GM21619 (cell line): ENCODE data around the gene MBD5.

Experiments used
- ATAC-seq: cut with Tn5 transposase; IDR thresholded peaks from one replicate; pipeline ENCODE4 v1.9.1; 2021; ENCODE audit not compliant: unreplicated experiment

The MBD5 gene

DNA sequence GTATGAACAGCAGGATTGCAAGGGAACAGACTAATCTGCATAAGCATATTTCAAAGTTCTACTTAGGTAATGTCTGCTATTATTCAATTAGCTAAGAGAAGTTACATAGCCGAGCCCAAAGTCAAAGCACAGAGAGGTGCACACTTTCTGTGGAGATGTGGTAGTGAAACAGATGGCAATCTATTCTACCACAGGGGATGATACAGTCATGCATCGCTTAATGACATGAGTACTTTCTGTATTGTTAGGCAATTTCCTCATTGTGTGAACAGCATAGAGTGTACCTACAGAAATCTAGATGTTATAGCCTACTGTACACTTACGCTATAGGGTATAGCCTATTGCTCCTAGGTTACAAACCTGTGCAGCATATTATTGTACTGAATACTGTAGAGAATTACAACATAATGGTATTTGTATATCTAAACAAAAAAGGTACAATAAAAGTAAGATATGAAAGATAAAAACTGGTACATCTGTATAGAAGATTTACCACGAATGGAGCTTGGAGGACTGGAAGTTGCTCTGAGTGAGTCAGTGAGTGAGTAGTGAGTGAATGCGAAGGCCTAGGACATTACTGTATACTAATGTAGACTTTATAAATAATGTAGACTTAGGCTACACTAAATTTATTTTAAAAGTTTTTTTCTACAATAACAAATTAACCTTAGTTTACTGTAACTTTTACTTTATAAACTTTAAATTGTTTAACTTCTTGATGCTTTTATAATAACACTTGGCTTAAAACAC lies 197.6 kb downstream of the MBD5 start:
- no peak for ATAC-seq

DNA sequence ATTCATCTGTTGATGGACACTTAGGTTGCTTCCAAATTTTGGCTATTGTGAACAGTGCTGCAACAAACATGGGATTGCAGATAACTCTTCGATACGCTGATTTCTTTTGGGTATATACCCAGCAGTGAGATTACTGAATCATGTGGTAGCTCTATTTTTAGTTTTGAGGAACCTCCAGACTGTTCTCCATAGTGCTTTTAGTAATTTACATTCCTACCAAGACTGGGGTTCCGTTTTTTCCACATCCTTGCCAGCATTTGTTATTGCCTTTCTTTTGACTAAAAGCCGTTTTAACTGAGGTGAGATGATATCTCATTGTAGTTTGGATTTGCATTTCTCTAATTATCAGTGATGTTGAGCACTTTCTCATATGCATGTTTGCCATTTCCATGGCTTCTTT lies 200.3 kb downstream of the MBD5 start:
- no peak for ATAC-seq

DNA sequence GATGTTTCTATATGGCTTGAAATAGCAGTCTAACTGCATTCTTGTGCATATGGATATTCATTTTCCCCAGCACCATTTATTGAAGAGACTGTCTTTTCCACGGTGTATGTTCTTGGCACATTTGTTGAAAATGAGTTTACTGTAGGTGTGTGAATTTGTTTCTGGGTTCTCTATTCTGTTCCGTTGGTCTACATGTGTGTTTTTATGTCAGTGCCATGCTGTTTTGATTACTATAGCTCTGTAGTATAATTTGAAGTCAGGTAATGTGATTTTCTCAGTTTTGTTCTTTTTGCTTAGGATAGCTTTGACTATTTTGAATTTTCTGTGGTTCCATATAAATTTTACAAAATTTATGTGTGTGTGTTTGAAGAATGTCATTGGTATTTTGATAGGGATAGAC lies 201.0 kb downstream of the MBD5 start:
- ATAC-seq = no peak

DNA sequence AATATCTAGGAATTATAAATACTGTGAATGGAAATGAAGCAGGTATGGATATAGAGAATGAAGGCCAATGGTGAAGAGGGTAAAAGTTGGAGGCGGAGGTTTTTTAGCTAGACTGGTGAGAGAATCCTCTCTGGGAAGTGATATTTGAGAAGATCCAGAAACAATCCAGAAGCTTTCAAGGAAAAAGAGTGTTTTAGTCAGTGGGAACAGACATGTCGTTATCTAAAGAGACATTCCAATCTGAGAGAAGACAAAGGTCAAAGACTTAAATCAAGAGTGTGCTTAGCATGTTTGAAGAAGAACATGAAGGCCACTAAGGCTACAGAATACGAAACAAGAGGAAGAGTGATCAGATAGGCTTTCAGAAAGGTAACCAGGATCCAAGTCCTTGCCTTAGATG lies 211.0 kb downstream of the MBD5 start:
- ATAC-seq = no peak

DNA sequence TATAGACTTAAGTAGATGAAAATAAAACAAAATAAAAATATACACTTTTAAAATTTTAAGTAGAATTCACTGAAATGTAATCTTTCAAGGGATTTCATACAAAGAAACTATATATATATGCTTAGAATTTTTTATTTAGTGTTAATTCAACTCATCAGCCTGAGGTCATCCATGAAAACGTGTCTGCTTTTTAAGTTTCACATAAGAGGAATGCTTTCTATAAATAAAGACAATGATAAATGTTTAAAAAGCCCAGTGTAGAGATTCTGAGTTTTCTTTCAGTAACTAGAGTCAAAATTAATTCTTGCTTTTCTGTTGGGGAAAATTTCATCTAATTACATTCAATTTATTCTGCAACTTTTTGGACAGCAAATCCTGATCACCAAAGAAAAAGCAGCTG lies 213.3 kb downstream of the MBD5 start:
- ATAC-seq = no peak

DNA sequence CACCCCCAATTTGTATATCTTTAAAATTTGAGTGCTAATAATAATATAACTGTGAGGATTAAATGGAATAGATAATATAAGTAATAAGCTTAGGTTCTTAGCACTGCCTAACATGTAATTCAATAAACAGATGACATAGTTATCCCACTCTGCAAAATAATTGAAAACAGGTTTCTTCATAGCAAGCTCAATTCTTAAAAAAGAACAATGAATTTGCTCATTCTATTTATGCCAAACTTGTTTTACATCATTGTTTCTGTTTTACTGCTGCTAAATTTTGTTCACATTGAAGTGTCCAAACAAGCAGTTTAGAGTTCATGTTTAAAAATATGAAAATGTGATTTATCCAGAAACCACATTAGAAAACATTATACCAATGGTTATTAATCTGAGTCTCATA lies 217.0 kb downstream of the MBD5 start:
- ATAC-seq = no peak

DNA sequence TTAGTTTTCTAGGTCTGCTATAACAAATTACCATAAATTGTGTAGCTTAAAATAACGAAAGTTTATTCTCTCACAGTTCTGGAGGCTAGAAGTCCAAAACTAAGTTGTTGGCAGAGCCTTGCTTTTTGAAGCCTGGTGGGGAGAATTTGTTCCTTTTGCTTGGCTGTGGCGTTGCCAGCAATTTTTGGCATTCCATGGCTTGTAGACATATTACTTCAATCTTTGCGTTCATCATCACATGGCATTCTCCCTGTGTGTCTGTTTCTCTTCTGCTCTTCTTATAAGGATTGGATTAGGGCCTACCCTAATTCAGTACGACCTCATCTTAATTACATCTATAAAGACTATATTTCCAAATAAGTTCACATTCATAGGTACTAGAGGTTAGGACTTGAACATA lies 217.7 kb downstream of the MBD5 start:
- ATAC-seq = no peak

DNA sequence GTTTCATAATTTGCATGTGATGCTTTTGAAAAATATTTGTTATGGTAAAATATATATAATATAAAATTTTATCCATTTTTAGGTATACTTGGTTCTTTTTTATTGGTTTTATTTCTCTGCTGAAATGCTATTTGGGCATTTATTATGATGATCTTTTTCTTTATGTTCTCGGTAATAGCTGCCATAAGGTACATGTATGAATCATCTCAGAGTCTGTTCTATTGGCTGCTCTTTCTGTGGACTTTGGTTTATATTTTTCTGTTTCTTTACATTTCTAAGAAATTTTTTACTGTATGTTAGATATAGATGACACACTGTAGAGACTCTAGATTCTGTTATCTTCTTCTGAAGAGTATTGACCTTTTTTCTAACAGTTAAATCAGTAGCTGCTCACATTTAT lies 219.9 kb downstream of the MBD5 start:
- ATAC-seq = no peak

DNA sequence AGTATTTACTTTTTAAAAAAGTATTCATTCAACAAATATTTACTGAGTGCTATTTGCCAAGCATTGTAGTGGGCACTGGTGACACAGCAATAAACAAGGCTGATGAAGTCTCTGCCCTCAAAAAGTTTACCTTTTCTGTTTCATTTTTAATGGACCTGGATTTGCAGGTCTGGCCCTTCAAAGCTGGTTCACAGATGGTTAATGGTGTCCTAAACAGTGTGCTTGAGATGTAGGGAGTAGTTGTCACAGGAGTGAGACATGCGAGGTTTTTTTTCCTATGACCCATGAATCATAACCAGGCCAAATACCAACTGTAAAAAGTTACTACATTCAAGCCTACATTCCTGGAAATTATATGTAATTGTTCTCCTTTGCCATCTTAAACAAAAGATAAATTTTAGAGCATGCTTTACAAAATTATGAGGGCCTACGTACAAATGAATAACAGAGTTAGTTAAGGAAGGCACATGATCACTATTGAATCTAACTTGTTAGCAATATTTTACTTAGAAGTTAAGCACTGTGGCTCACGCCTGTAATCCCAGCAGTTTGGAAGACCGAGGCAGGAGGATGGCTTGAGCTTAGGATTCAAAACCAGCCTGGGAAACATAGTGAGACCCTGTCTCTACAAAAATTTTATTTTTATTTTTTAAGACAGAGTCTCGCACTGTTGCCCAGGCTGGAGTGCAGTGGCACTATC lies 223.9 kb downstream of the MBD5 start:
- ATAC-seq = no peak

DNA sequence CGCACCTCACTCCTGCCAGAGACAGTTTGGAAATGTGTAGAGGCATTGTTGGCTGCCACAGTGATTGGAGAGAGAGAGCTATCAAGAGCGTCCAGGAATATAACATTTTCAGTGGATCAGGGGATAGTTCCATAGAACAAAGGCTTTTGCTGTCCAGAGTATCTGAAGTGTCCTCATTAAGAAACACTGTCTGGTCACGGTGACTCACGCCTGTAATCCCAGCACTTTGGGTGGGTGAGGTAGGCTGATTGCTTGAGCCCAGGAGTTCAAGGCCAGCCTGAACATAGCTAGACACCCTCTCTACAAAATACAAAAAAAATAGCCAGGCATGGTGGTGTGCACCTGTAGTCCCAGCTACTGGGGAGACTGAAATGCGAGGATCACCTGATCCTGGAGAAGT lies 231.1 kb downstream of the MBD5 start:
- ATAC-seq = no peak

DNA sequence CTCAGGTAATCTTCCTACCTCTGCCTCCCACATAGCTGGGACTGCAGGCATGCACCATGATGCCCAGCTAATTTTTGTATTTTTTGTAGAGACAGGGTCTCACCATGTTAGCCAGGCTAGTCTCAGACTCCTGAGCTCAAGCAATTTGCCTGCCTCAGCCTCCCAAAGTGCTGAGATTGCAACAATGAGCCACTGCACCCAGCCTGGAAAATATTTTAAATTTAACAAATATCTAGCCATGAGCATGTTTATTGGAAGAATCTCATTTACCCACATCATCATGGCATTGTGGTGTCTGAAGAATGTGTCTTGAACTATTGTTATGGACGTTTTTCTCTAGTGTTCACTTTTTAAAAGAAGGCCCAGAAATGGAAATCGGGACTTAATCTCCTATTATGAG lies 231.8 kb downstream of the MBD5 start:
- no peak for ATAC-seq

DNA sequence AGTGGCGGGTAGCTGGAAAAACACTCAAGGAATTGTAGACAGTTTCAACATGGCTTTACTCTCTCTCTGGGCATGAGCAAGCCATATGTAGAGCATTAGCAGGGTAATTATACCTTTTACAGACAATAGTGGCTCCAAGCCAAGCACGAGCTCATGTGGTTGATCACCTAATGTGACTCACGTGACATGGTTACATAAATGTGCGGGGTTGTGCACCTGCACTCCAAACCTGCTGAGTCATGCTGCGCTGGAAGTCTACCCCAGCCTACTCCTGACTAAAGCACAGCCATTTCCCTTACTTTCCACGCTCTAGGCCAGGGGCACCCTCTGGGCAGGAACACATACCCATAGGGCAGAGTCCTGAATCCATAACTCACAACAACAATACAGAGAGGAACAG lies 232.8 kb downstream of the MBD5 start:
- no peak for ATAC-seq

DNA sequence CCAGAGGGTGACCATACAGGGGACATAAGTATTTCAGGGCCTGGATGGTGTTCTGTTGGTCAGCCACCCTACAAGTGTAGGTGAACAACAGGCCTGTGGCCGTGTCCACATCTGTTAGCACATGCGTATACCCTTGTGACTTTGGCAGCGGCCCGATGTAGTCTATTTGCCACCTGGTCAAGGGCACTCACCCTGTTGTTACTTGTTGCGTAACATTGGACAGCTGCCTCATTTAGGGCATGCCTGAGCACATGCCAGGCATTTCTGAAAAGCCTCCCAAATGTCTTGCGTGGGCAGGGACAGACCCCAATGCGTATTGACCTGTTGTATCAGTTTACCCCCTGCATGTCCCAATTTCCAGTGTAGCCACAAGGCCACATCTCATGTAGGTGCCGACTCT lies 235.0 kb downstream of the MBD5 start:
- no peak for ATAC-seq

DNA sequence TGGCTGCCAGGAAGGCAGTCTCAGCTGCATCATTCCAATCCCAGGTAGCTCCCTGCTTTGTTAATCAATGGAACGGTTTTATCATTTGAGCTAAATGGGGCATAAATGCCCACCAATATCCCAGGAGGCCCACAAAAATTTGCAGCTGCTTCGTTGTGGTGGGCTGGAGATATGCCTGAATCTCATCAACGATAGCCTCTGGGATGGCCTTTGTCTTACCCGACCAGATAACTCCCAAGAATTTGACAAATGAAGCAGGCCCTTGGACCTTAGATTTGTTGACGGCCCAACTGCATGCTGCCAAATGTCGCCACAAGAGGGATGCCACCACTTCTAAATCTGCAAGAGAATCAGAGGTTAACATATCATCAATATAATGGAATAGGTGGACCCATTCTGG lies 236.4 kb downstream of the MBD5 start:
- ATAC-seq = no peak

DNA sequence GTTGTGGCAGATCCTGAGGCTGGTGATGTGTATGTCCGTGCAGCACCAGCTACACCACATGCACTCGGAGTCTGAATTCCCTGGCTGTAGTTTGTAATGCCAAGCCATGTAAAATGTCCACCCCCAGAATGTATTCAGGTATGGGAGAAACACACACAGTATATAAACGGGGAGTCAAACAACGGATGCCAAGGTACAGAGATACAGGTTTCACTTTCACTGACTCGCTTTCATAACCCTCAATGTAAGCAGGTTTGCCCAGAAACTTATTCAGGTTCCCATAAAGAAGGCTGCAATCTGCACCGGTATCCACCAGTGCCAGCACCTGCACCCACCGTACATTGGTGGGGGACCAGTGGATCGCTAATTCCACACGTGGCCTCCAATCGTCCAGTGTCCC lies 237.2 kb downstream of the MBD5 start:
- ATAC-seq = no peak

DNA sequence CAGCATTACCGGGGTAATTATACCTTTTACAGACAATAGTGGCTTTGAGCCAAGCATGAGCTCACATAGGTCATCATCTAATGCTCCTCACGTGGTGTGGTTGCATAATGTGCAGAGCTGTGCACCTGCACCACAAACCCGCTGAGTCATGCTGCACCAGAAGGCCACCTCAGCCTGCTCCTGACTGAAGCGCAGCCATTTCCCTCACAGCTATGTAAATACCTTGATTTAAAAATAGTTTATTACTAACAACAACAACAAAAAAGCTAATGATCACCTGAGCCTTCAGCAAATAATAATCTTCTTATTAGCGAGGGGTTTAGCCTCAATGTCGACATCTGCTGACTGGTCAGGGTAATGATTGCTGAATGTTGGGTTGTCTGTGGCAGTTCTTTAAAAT lies 238.8 kb downstream of the MBD5 start:
- ATAC-seq = no peak

DNA sequence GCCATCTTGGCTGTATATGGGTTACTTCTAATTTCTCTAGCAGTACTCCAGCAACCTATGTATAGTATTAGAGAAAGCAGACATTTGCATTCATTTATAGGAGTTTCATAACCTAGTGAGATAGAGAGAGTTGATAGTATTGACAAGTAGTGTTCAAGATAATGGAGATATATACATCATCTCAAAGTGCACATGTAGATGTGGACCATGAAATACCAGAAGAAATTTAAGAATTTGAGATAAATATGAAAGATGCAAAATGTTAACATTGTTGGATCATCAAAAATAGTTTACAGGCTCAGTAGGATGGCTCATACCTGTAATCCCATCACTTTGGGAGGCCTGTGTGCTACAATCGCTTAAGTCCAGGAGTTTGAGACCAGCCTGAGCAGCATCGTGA lies 243.0 kb downstream of the MBD5 start:
- no peak for ATAC-seq

DNA sequence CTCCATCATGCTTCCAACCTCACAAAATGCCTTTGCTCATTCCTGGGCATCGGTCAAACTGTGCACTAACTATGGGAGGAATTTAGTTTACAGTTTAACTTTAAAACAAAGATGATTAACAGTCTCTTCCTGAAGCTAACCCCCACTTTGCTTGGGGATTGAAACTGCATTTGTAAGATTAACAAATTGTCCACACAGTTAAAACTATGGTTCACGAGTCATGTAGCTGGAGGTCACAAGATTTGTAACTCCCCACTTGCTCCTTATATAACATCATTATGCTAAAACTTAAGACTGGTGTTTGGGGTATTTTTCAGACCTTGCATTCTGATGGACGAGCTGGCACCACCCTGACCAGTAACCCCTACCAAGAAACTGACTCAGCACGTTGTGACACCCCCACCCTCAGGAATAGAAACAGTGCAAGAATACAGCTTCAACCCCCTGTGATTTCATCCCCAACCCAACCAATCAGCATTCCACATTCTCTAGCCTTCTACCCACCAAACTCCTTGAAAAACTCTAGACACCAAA lies 252.3 kb downstream of the MBD5 start:
- no peak for ATAC-seq

DNA sequence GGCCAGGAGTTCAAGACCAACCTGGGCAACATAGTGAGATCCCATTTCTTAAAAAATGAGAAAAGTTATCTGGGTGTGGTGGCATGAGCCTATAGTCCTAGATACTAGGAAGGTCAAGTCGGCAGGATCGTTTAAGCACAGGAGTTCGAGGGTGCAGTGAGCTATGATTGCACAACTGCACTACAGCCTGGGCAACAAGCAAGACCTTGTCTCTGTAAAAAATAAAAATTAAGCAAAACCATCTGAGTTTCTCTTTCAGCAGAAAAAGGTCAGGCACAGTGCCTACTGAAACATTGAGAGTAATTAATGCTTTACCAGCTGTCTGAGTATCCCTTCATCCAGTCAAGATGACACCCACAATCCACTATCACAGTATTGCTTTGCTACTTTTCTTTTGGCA lies 258.3 kb downstream of the MBD5 start:
- no peak for ATAC-seq

DNA sequence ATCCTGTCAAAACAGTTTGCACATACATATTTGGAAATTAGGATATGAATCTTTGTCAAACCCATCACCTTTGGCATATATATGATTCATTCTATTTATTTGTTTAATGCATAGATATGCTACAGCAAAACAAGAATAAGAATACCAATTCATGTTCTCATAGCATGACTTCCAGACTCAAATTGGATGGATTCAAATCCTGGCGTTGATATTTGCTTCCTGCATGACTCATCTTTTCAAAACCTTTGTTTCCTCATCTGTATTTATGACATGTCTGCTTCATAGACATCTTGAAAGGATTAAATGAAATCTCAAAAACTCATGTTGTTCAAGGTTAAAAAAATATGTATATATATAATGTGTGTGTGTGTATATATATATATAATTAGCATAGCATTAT lies 261.3 kb downstream of the MBD5 start:
- no peak for ATAC-seq

DNA sequence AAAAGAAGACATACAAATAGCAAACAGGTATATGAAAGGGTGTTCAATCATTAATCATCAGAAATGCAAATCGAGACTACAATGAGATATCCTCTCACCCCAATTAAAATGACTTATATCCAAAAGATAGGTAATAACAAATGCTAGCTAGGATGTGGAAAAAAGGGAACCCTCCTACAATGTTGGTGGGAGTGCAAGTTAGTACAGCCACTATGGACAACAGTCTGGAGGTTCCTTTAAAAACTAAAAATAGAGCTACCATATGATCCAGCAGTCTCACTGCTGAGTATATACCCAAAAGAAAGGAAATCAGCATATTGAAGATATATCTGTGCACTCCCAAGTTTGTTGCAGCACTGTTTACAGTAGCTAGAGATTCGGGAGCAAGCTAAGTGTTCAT lies 271.5 kb downstream of the MBD5 start:
- ATAC-seq = no peak

DNA sequence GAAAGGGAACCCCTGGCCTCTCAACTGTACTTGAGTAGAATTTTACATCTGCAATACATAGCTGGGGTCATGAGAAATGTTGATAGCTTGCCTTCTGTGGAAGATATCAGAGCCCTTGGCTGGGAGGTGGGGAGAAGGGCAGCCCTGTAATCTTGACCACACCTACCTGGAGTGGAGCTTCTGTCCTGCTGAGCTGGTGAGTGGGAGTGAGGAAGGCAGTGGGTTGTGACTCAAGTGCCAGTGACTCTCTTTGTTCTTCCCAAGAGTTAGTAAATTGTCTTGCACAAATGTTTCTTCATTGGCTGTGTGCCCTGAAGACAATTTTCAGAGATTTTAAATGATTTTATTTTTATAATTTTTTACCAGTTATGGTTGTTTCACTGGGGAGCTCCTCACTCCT lies 277.3 kb downstream of the MBD5 start:
- no peak for ATAC-seq

DNA sequence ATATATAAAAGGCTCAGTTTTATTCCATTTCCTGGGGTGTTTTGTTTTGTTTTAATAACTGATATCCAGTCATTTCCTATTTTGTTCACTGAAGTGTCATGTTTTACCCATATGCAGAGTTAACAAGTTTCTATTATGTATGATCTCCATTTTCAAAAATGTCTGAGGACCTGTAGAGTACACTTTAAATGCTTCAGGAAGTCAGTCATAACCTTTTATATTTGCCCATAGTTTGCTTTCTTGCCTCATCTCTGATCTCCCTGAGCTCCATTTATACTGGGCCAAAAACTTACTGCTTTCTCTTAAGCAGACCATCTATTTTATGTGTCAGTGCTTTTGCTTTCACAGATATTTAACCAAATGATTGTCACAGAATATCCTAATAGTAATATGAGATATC lies 278.7 kb downstream of the MBD5 start:
- no peak for ATAC-seq
